HG03280 (cell line): ENCODE results near the gene FBLN1.
"Not testable (repeated sequence)": the region's sequence is repeated elsewhere in the genome, so short reads cannot be mapped to it uniquely, and the experiment has no call there.

ENCODE experiments used
- ATAC-seq: cut with Tn5 transposase; IDR thresholded peaks from one replicate; pipeline ENCODE4 v1.9.1; 2021; ENCODE audit warnings: mild to moderate bottlenecking, moderate library complexity; ENCODE audit not compliant: unreplicated experiment

The FBLN1 gene

DNA sequence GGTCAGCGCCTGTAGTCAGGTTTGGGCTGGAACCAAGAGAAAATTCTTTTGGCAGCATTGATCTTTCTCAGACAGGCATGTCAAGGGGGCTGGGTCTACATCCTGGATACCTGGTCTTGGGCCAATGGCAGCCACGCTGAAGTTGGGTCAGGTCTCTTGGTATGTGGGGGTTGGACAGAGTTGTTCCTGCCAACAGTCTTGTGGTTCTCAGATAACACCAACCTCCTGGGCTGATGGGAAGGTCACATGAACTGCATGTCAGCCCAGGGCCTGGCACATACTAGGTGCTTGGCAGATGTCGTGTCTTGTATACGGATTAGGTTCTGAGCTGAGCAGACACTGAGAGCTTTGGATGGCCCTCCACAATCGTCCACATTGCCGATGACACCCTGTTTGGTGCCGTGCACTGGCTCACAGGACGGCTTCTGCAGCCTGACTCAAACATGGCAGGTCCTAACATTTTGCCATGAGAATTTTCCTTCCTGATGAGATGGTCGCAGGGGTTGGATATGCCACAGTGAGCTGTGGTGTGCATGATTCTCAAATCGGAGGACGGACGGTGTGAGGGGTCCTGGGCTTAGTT, 42.0 kb downstream of the FBLN1 start:
- no peak for ATAC-seq

GRCh38 chr22:45546333-45547015, 43.8 kb downstream of the FBLN1 start:
- no peak for ATAC-seq

DNA sequence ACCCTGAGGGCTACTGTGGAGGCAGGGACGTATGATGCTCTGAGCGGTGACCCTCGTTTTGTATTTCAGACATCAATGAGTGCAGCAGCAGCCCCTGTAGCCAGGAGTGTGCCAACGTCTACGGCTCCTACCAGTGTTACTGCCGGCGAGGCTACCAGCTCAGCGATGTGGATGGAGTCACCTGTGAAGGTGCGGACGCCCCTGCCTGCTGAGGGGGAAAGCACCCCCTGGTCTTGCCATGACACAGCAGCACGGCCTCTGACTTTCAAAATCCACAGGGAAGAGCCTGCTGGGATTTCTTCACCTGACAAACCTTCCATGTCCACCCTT, 44.3 kb downstream of the FBLN1 start:
- ATAC-seq = no peak

DNA sequence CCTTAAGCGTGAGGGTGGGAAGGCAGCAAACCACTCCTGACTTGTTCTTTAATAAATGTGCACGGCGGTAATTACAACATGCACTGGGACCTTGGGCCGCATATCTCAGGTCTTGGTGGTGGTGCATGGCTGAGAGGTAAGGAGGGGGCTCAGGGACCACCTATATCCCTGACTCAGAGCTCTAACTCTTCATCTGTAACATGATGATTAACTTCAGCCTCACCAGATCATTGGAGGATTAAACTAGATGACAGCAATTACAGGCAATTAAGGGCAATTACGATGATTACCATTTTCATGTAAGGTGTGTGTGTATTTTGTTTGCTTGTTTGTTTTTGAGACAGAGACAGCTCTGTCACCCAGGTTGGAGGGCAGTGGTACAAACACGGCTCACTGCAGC, 45.0 kb downstream of the FBLN1 start:
- ATAC-seq = no peak

DNA sequence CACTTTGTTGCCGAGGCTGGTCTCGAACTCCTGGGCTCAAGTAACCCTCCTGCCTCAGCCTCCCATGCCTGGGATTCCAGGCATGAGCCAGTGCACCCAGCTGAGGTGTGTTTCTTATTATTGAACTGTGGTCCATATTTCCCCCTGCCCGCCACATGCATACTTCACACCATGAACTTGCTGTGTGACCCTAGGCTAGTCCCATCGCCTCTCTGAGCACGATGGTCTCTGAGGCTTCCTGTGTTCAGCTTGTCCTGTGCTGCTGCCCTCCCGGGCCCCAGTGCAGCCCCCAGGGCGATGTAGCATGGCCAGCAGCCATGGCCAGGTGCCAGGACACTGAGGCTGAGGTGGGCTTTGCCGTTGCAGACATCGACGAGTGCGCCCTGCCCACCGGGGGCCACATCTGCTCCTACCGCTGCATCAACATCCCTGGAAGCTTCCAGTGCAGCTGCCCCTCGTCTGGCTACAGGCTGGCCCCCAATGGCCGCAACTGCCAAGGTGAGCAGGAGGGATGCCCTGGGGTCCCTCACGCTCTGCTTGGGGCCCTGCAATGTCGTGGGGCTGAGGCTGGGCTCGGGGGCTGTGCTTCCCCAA, 45.7 kb downstream of the FBLN1 start:
- no peak for ATAC-seq

- ATAC-seq = no peak
Measured at GRCh38 chr22:45548991-45549761, 46.5 kb downstream of the FBLN1 start.

DNA sequence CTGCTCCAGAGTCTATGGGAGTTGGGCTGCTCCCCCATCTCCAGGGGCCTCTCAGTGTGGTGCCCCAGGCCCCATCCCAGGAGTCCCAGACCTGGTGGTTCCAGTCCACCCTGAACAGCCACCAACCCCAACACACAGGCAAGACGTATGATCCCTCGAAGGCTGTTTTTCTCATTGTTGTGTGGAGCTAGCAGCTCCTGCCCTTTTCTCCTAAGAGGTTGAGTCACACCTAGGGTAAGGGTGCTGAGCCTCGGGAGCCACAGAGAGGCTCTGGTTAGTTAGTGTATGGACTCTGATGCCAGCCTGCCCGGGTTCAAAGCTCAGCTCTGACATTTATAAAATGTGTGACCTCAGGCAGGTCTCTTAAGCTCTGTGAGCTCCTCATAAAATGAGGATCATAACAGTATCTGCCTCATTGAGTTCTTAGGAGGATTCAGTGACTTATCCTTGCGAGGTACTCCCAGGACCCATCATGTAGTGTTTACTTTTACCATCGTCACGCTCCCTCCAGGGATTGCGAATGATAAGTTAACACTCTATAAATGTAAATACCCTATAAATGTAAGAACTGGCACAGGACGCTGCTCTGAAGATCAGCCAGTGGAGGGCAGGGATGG, 47.2 kb downstream of the FBLN1 start:
- ATAC-seq = no peak

DNA sequence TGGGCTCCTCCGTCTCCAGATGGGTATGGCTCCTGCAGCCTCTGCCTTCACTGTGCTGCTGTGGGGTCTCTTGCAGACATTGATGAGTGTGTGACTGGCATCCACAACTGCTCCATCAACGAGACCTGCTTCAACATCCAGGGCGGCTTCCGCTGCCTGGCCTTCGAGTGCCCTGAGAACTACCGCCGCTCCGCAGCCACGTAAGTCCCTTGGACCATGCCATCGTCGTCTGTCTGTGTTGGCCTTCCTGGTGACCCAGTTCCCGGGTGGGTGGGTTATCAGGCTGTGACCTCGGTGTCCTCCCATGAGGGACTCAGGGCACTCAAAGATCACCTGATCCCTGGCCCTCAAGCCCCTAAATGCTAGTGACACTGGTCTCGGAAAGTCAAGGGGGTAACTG, 47.7 kb downstream of the FBLN1 start:
- no peak for ATAC-seq

DNA sequence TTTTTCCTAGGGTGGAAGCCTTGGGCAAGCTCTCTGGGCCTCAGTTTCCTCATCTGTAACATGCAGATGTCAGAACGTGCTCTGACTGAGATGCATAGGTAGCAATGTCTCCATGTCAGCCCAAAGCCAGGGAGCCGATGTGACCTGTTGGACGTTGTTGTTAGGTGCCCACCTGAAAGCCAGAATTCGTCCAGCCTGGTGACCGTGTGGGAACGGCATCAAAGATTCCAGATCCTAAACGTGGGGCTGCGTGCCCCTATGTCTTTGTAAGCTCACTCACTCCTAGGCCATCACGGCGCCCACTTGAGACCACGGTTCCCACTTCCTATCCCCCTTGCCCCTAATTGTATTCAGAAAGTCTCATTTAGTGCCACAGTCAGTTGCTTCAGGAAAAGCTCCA, 48.2 kb downstream of the FBLN1 start:
- no peak for ATAC-seq

- ATAC-seq = no peak
Measured at GRCh38 chr22:45551310-45552016, 48.8 kb downstream of the FBLN1 start.

- no peak for ATAC-seq
Measured at GRCh38 chr22:45552017-45552411, 49.3 kb downstream of the FBLN1 start.

GRCh38 chr22:45552580-45553350, 50.1 kb downstream of the FBLN1 start:
- ATAC-seq = no peak

DNA sequence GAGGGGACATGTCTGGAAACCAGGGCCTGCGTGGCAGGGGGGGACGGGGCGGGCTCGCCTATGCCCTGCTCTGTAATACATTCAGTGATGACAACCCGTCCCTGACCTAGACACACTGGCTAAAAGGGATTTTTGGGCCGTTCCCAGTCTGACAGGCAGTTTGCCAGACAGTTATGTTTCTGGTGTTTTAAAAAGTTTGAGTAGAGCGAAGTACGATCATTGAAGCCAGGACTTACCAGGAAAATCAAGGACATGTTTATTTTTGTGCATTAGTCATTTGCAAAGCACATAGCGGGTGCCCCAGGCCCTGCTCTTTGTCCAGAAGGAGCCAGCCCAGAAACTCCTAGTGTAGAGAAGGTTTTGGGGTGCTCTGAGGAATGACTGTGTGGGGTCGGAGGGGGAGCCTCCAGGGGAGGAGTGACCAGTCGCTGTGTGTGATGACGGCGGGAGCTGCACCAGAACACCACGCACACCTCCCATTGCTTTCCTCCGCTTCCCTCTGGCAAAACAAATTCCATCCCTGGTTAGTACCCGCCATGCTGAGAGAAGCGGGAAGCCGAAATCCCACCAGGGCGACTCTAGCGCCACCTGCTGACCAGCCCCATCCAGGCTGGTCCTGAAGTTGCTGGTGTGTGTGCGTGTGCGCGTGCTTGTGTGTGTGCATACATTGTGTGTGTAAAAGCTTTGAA, 50.8 kb downstream of the FBLN1 start:
- no peak for ATAC-seq

- ATAC-seq = no peak
Measured at GRCh38 chr22:45554040-45554406, 51.3 kb downstream of the FBLN1 start.

- ATAC-seq = no peak
Measured at GRCh38 chr22:45554861-45555260, 52.2 kb downstream of the FBLN1 start.

GRCh38 chr22:45557926-45558325, 55.2 kb downstream of the FBLN1 start:
- not testable (repeated sequence) for ATAC-seq

DNA sequence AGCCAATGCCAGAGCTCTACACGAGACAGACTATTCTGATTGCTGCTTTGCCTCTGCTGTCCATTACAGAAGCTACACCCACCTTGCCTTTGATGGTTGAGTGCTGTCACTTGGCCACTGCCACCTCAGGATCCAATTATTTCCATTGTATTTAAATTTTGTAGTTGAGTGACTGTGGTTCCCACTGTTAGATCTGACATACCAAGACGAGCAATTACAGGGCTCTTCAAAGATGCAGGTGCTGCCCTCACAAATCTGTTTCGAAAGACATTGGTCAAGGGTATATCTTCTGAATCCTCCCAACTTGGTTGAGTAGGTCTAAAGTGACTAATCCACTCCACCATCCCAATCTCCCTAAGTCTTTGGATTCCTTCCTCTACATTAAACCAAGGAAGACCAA, 57.4 kb downstream of the FBLN1 start:
- not testable (repeated sequence) for ATAC-seq

DNA sequence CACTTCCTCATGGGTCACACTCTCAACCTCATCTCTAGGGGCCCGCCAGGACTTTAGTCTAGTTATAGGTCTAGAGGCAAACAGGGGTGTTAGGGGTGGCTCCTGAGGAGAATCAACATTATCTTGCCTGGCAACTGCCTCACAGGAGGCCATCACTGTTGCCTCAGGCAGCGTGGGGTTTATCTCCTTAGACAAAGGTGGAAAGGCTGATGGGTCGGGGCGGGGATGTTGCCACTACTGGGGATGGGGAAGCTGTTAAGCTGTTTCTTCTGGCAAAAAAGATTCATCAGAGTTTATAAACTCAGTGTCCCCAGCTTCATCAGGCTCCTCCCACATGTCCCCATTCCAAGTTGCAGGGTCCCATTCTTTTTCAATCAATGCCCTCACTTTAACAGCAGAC, 58.1 kb downstream of the FBLN1 start:
- not testable (repeated sequence) for ATAC-seq

- no peak for ATAC-seq
Measured at GRCh38 chr22:45562102-45562501, 59.4 kb downstream of the FBLN1 start.
